ENCODE measurements around the gene LHFPL2. TPM values are rescaled to one million over a fixed set of nuclear protein-coding genes. Genes with fewer than 3 reads are reported as not detected.

The LHFPL2 gene
- total and polyA plus RNA-seq, 2 donors (not counting 1 experiment from before 2014, with no cell fraction given) = 3.8 to 35.5 TPM

- ChIA-PET CTCF (no interaction called here), POLR2A (no interaction called here)
- no peaks in the 10 kb centered on the region for H3K9me3 ChIP-seq (ENCODE audit: control extremely low read depth in 1 of 3, control insufficient read depth in 2 of 3, insufficient read depth in 1 of 3, low read length in 2 of 3)
- no peak overlapping the region for H3K4me3 ChIP-seq (ENCODE audit: control extremely low read depth in 1 of 5, extremely low read depth in 1 of 5, insufficient read depth in 1 of 5, low read depth in 2 of 5, low read length in 4 of 5)
- DNase-seq (no peak), ATAC-seq (ENCODE audit: low read depth) (no peak)
- peaks cover 0 to 3% of the 10 kb centered on the region in 2 experiments for H3K36me3 ChIP-seq (replicated peaks in 1 of 2; ENCODE audit: control extremely low read depth in 1 of 2, control insufficient read depth in 1 of 2, extremely low read depth in 1 of 2, insufficient read depth in 2 of 2, low read length in 1 of 2)
- H3K4me2 ChIP-seq (replicated peaks; ENCODE audit: low read depth, low read length, poor library complexity, severe bottlenecking) = no peak overlapping the region
- no peaks in the 10 kb centered on the region for H3K27me3 Mint-ChIP-seq
- no peak overlapping the region for H3K4me3 Mint-ChIP-seq
- no peak overlapping the region for H3K9ac ChIP-seq (ENCODE audit: low read length)
- H2AFZ ChIP-seq (ENCODE audit: insufficient read depth, low read depth, low read length, poor library complexity, severe bottlenecking) = no peak overlapping the region
- no peaks in the 10 kb centered on the region for H3K9me3 Mint-ChIP-seq (ENCODE audit: insufficient read depth)
- H3K27ac ChIP-seq (ENCODE audit: low read length in 2 of 2) = no peak overlapping the region
- TF ChIP-seq EZH2 (IDR thresholded peaks at IDR 0.05; ENCODE audit: borderline replicate concordance, insufficient read depth, low read depth, low read length, poor library complexity, severe bottlenecking) = no peak
- TF ChIP-seq CTCF (IDR thresholded peaks at IDR 0.05) = no peak
- no peaks in the 10 kb centered on the region for H3K79me2 ChIP-seq (ENCODE audit: control insufficient read depth, insufficient read depth, low read length)
- no CpG with 5 or more reads among the region's 1 CpG for WGBS (ENCODE audit: insufficient coverage)
- no peaks in the 10 kb centered on the region for H4K20me1 ChIP-seq (ENCODE audit: control insufficient read depth, insufficient read depth, low read length, poor library complexity, severe bottlenecking)
- H3K27me3 ChIP-seq (replicated peaks in 1 of 4; ENCODE audit: control extremely low read depth in 1 of 4, control insufficient read depth in 3 of 4, insufficient read depth in 4 of 4, low read length in 3 of 4) = no peaks in the 10 kb centered on the region
- no peaks in the 10 kb centered on the region for H3K4me1 ChIP-seq (ENCODE audit: control insufficient read depth in 2 of 2, insufficient read depth in 2 of 2, low read length in 2 of 2)
- H3K27ac Mint-ChIP-seq = no peak overlapping the region
- intact Hi-C loops (cut with micrococcal nuclease) = no loop called here
- no peaks in the 10 kb centered on the region for H3K4me1 Mint-ChIP-seq
Measured at GRCh38 chr5:78476795-78477194, 171.8 kb downstream of the LHFPL2 start.

- Histone ChIP-seq H4K20me1 (ENCODE audit: control insufficient read depth, insufficient read depth, low read length, poor library complexity, severe bottlenecking) (no peaks in the 10 kb centered on the region), H3K9ac (ENCODE audit: low read length) (no peak overlapping the region), H3K9me3 (ENCODE audit: control extremely low read depth in 1 of 3, control insufficient read depth in 2 of 3, insufficient read depth in 1 of 3, low read length in 2 of 3) (no peaks in the 10 kb centered on the region), H2AFZ (ENCODE audit: insufficient read depth, low read depth, low read length, poor library complexity, severe bottlenecking) (no peak overlapping the region), H3K36me3 (replicated peaks in 1 of 2; ENCODE audit: control extremely low read depth in 1 of 2, control insufficient read depth in 1 of 2, extremely low read depth in 1 of 2, insufficient read depth in 2 of 2, low read length in 1 of 2) (peaks cover 0 to 3% of the 10 kb centered on the region in 2 experiments), H3K27me3 (replicated peaks in 1 of 4; ENCODE audit: control extremely low read depth in 1 of 4, control insufficient read depth in 3 of 4, insufficient read depth in 4 of 4, low read length in 3 of 4) (no peaks in the 10 kb centered on the region), H3K4me1 (ENCODE audit: control insufficient read depth in 2 of 2, insufficient read depth in 2 of 2, low read length in 2 of 2) (no peaks in the 10 kb centered on the region), H3K79me2 (ENCODE audit: control insufficient read depth, insufficient read depth, low read length) (no peaks in the 10 kb centered on the region), H3K27ac (ENCODE audit: low read length in 2 of 2) (no peak overlapping the region), H3K4me2 (replicated peaks; ENCODE audit: low read depth, low read length, poor library complexity, severe bottlenecking) (no peak overlapping the region), H3K4me3 (ENCODE audit: control extremely low read depth in 1 of 5, extremely low read depth in 1 of 5, insufficient read depth in 1 of 5, low read depth in 2 of 5, low read length in 4 of 5) (no peak overlapping the region)
- H3K4me1 Mint-ChIP-seq = no peaks in the 10 kb centered on the region
- no peak for DNase-seq
- no peak for ATAC-seq (ENCODE audit: low read depth)
- no peak overlapping the region for H3K4me3 Mint-ChIP-seq
- ChIA-PET CTCF (no interaction called here), POLR2A (no interaction called here)
- no peaks in the 10 kb centered on the region for H3K27me3 Mint-ChIP-seq
- H3K27ac Mint-ChIP-seq = no peak overlapping the region
- no peak for TF ChIP-seq EZH2 (IDR thresholded peaks at IDR 0.05; ENCODE audit: borderline replicate concordance, insufficient read depth, low read depth, low read length, poor library complexity, severe bottlenecking)
- TF ChIP-seq CTCF (IDR thresholded peaks at IDR 0.05) = no peak
- 100% methylated on average over 3 of the region's 3 CpGs for WGBS (ENCODE audit: insufficient coverage)
- H3K9me3 Mint-ChIP-seq (ENCODE audit: insufficient read depth) = no peaks in the 10 kb centered on the region
- intact Hi-C loops (cut with micrococcal nuclease) = no loop called here
Measured at GRCh38 chr5:78475370-78475769, 173.2 kb downstream of the LHFPL2 start.
